ENCODE measurements around the gene TNNC2. TPM values are rescaled to one million over a fixed set of nuclear protein-coding genes. Genes with fewer than 3 reads are reported as not detected.

The TNNC2 gene
- total RNA-seq: 0.56 TPM in 1 of 2 replicates, not detected in the other

DNA sequence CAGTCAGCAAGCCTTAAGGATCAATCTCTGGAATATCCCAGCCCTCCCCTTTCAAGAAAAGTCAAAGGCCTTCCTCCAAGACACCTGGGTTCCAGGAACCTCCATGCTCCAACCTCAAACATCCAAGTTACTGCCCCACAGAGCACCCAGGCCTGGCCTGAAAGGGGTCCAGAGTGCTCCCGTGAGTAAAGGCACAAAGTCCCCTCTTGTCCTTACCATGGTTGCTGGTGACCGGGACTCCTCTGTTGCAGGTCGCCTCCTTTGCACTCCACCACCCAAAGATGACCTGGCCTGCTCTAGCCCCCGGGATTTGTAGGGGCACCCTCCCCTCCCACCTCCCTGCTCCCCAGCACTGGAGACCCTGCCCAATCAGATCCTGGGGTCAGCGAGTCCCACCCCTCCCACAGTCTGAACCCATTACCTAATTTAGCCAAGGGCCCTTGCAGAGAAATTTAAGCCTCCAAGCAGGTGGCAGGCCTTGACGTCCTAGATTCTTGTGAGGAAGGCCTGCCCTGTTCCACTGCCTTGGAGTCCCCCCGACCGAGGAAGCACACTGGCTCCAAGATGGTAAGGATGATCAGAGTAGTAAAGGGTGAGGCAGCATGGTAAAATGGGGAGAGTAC lies at the start of gene TNNC2:
TSS of gene TNNC2 (minus strand) at position 283 of the 623 bp plus-strand sequence. CDS start at position 219, 64 bp downstream.

GRCh38 chr20:45857114-45857881 lies 30.2 kb upstream of the TNNC2 start, which contains the start of the genes ACOT8 and ZSWIM3:
Gene ACOT8, minus strand, starts transcription at chr20:45857392. Its CDS starts 77 bp downstream, at chr20:45857315.
Gene ZSWIM3, plus strand, starts transcription at chr20:45857614. Its CDS starts 212 bp downstream, at chr20:45857826.

DNA sequence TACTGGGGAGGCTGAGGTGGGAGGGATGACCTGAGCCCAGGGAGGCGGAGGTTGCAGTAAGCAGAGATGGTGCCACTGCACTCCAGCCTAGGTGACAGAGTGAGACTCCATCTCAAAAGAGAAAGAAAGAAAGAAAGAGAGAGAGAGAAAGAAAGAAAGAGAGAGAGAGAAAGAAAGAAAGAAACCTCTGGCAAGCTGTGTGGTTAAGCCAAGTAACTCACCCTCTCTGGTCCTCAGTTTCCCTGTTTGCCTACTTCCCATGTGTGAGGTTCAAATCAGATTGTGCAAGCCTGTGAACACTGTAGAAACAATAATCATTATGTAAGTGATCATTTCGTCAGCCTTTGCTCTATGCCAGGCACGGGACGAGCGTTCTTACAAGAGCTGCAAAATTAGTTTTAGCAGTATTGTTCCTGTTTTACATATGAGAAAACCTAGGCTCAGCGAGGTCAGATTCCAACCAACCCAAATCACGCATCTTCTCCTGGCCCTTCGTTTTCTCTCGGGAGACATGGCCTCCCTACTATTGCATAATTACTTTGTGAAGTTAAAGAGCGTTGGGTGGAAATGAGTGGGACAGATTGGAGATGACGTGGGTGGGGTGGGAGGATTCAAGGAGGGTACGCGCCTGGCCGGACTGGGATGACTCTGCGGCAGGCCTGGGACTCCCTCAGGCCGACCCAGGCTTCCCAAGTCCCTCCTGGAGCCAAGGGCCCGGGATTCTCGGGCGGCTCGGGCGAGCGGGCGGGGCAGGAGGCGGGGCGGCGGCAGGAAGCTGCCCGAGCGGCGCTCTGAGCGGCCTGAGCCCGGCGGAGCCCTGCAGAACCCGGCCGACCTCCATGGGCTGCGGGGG lies 6.1 kb upstream of the TNNC2 start, which contains the start of gene SNX21:
TSS of gene SNX21 (plus strand) at position 770 of the 853 bp plus-strand sequence. CDS start 121 bp downstream, outside the sequence.

GRCh38 chr20:45812157-45813005 lies 14.7 kb downstream of the TNNC2 start, which contains the start of gene UBE2C:
Gene UBE2C, plus strand, starts transcription at chr20:45812644. Its CDS starts 52 bp downstream, at chr20:45812696.

Other genes with a start within 250 kb of the TNNC2 start
- not detected in 2 replicates for gene WFDC8, start 248.0 kb downstream of the TNNC2 start, total RNA-seq
- gene WFDC10A, start 197.6 kb downstream of the TNNC2 start, total RNA-seq: not detected in 2 replicates
- not detected in 2 replicates for gene WFDC9, start 196.0 kb downstream of the TNNC2 start, total RNA-seq
- not detected in 2 replicates for gene WFDC11, start 157.1 kb downstream of the TNNC2 start, total RNA-seq
- not detected in 2 replicates for gene WFDC13, start 125.3 kb downstream of the TNNC2 start, total RNA-seq
- gene WFDC10B, start 122.3 kb downstream of the TNNC2 start, total RNA-seq: not detected in 2 replicates
- not detected in 2 replicates for gene SPINT4, start 105.0 kb downstream of the TNNC2 start, total RNA-seq
- gene WFDC3, start 35.4 kb downstream of the TNNC2 start, total RNA-seq: 0.19 and 0.56 TPM in 2 replicates
- gene DNTTIP1, start 35.4 kb downstream of the TNNC2 start, total RNA-seq: 8.7 and 25.9 TPM in 2 replicates
- gene UBE2C, start 14.7 kb downstream of the TNNC2 start, total RNA-seq: 7.9 and 46.4 TPM in 2 replicates
- gene SNX21, start 6.5 kb upstream of the TNNC2 start, total RNA-seq: 33.4 and 44.0 TPM in 2 replicates
- 33.4 and 35.5 TPM in 2 replicates for gene ACOT8, start 30.1 kb upstream of the TNNC2 start, total RNA-seq
- 3.7 and 5.4 TPM in 2 replicates for gene ZSWIM3, start 30.3 kb upstream of the TNNC2 start, total RNA-seq
- 3.4 and 4.4 TPM in 2 replicates for gene ZSWIM1, start 53.9 kb upstream of the TNNC2 start, total RNA-seq
- 0.19 and 0.28 TPM in 2 replicates for gene SPATA25, start 60.3 kb upstream of the TNNC2 start, total RNA-seq
- 1.5 and 5.1 TPM in 2 replicates for gene NEURL2, start 63.9 kb upstream of the TNNC2 start, total RNA-seq
- 27.8 and 68.8 TPM in 2 replicates for gene CTSA, start 64.0 kb upstream of the TNNC2 start, total RNA-seq
- gene PLTP, start 84.8 kb upstream of the TNNC2 start, total RNA-seq: 4.0 and 23.4 TPM in 2 replicates
- 5.9 and 6.7 TPM in 2 replicates for gene PCIF1, start 107.4 kb upstream of the TNNC2 start, total RNA-seq
- 10.1 and 10.9 TPM in 2 replicates for gene ZNF335, start 144.9 kb upstream of the TNNC2 start, total RNA-seq
- gene MMP9, start 181.6 kb upstream of the TNNC2 start, total RNA-seq: not detected in 2 replicates
- 0.85 TPM in 1 of 2 replicates, not detected in the other for gene SLC12A5, start 201.9 kb upstream of the TNNC2 start, total RNA-seq